ENCODE measurements around the gene WWOX. TPM values are rescaled to one million over a fixed set of nuclear protein-coding genes. Genes with fewer than 3 reads are reported as not detected.

The WWOX gene
- total RNA-seq, 2 experiments from 2014 or later: 19.9 to 29.4 TPM

DNA sequence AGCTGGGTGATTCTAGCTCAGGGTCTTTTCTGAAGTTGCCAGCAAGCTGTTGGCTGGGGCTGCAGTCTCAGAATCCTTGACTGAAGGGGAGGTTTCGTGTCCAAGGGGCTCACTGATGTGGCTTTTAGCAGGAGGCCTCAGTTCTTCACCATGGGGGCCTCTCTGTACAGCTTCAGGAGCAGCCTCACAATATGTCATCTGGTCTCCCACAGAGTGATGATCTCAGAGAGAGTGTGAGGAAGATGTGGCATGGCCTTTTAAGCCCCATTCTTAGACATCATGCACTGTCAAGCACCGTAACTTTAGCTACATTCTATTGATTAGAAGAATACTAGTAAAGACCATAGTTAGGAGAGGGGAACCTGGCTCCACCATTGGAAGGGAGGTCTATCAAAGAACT is 732.6 kb downstream of the WWOX start:
- Mint-ChIP-seq H3K36me3 (ENCODE audit: low read depth) (no peaks in the 10 kb centered on the region), H3K9me3 (ENCODE audit: low read depth) (no peaks in the 10 kb centered on the region), H3K27ac (no peak overlapping the region), H3K4me3 (no peak overlapping the region), H3K4me1 (peaks cover 11% of the 10 kb centered on the region), H3K27me3 (no peaks in the 10 kb centered on the region)
- POLR2A ChIA-PET: no interaction called here
- no peak for ATAC-seq
- intact Hi-C loops (cut with DNase I, micrococcal nuclease): no loop called here
- CTCF ChIA-PET: no interaction called here
- DNase-seq: no peak

- ATAC-seq (peak; percentile 87), DNase-seq (peak; percentile 8)
- Mint-ChIP-seq H3K9me3 (ENCODE audit: low read depth) (no peaks in the 10 kb centered on the region), H3K4me3 (peak overlapping the region; percentile 41), H3K27ac (peak overlapping the region; percentile 78), H3K27me3 (no peaks in the 10 kb centered on the region), H3K36me3 (ENCODE audit: low read depth) (no peaks in the 10 kb centered on the region), H3K4me1 (peaks cover 11% of the 10 kb centered on the region)
- intact Hi-C loops (cut with DNase I, micrococcal nuclease): loop anchor here in 1 of 2 experiments (1.0 kb wide), 1 partner anchor 47 kb away; no protein-coding TSS in a partner anchor
- ChIA-PET POLR2A (interaction anchor here (0.6 to 1.5 kb wide), 2 partner anchors 22 to 59 kb away, joined by 3 to 4 read pairs; no protein-coding TSS in a partner anchor), CTCF (interaction anchor here (0.6 to 1.9 kb wide), 2 partner anchors 15 to 114 kb away, joined by 3 to 5 read pairs; no protein-coding TSS in a partner anchor)
These were observed 737.5 kb downstream of the WWOX start for GRCh38 chr16:78836802-78837491.

DNA sequence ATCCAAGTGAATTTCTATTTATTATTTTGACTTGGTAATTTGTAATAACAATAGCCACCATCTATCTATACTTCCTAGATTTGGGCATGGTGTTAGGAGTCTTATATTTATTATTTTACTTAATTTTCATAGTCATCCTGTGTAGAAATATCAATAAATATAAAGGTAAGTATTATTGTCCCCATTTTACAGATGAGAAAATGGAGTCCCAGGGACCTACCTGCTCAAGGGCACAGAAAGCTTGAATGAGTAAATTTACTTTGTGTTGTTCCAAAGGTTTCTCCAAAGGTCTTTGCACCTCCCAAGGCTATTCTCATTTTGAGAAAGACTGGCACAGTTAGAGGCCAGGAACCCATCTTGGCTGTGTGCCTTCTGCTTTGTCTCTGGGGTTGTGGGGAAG is 738.3 kb downstream of the WWOX start:
- intact Hi-C loops (cut with DNase I, micrococcal nuclease): loop anchor here in 1 of 2 experiments (1.0 kb wide), 1 partner anchor 47 kb away; no protein-coding TSS in a partner anchor
- DNase-seq: no peak
- H3K27ac Mint-ChIP-seq: peak overlapping the region; percentile 52
- ChIA-PET POLR2A (no interaction called here), CTCF (interaction anchor here (1.9 kb wide), 1 partner anchor 14 kb away, joined by 5 read pairs; no protein-coding TSS in a partner anchor)
- H3K9me3 Mint-ChIP-seq (ENCODE audit: low read depth): no peaks in the 10 kb centered on the region
- no peak overlapping the region for H3K4me3 Mint-ChIP-seq
- peaks cover 11% of the 10 kb centered on the region for H3K4me1 Mint-ChIP-seq
- no peak for ATAC-seq
- no peaks in the 10 kb centered on the region for H3K27me3 Mint-ChIP-seq
- no peaks in the 10 kb centered on the region for H3K36me3 Mint-ChIP-seq (ENCODE audit: low read depth)

DNA sequence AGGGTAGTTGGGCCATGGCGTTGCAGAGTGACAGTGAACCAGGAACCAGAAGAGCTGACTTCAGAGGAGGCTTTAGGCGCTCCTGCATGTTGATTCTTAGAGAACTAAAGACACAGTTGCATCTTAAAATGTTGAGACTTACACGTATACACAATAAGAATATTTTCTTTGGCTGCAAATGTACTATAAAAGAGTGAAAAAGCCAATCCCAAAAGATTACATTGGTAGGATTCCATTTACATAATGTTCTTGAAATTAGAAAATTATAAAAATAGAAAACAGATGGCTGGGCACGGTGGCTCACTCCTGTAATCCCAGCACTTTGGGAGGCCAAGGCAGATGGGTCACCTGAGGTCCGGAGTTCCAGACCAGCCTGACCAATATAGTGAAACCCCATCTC is 738.8 kb downstream of the WWOX start:
- H3K9me3 Mint-ChIP-seq (ENCODE audit: low read depth): no peaks in the 10 kb centered on the region
- ChIA-PET CTCF (interaction anchor here (1.9 kb wide), 1 partner anchor 13 kb away, joined by 5 read pairs; no protein-coding TSS in a partner anchor), POLR2A (no interaction called here)
- intact Hi-C loops (cut with DNase I, micrococcal nuclease): no loop called here
- H3K4me3 Mint-ChIP-seq: no peak overlapping the region
- H3K27me3 Mint-ChIP-seq: no peaks in the 10 kb centered on the region
- peak overlapping the region; percentile 52 for H3K27ac Mint-ChIP-seq
- DNase-seq (no peak), ATAC-seq (no peak)
- H3K4me1 Mint-ChIP-seq: peaks cover 11% of the 10 kb centered on the region
- H3K36me3 Mint-ChIP-seq (ENCODE audit: low read depth): no peaks in the 10 kb centered on the region

GRCh38 chr16:78842950-78843349 is 743.5 kb downstream of the WWOX start:
- intact Hi-C loops (cut with DNase I, micrococcal nuclease): no loop called here
- no peak for ATAC-seq
- Mint-ChIP-seq H3K27me3 (no peaks in the 10 kb centered on the region), H3K4me3 (no peak overlapping the region), H3K4me1 (no peaks in the 10 kb centered on the region), H3K27ac (no peak overlapping the region), H3K36me3 (ENCODE audit: low read depth) (no peaks in the 10 kb centered on the region), H3K9me3 (ENCODE audit: low read depth) (no peaks in the 10 kb centered on the region)
- POLR2A ChIA-PET: interaction anchor here (0.6 kb wide), 1 partner anchor 30 kb away, joined by 4 read pairs; no protein-coding TSS in a partner anchor
- CTCF ChIA-PET: no interaction called here
- DNase-seq: no peak

DNA sequence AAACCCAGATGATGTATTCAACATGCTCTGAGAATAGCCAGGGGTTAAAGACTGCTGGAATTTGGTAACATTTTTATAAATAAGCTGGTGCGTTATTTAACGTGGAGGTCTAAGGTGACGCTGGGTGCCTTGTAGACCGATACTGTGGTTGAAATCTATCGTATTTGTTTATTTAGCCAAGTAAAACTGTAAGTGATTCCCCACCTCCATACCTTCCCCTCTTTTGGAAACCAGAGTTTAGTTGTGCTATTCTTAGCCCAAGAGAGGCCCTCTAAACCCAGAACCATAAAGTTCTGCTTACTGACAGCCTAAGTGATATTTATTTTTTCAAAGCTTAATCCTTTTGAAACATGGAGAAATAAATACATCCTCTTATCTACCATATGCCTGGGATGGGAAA is 744.5 kb downstream of the WWOX start:
- H3K9me3 Mint-ChIP-seq (ENCODE audit: low read depth): no peaks in the 10 kb centered on the region
- H3K4me1 Mint-ChIP-seq: no peaks in the 10 kb centered on the region
- intact Hi-C loops (cut with DNase I, micrococcal nuclease): no loop called here
- H3K36me3 Mint-ChIP-seq (ENCODE audit: low read depth): no peaks in the 10 kb centered on the region
- no peak for DNase-seq
- no peak for ATAC-seq
- no peaks in the 10 kb centered on the region for H3K27me3 Mint-ChIP-seq
- ChIA-PET CTCF (no interaction called here), POLR2A (no interaction called here)
- H3K27ac Mint-ChIP-seq: no peak overlapping the region
- H3K4me3 Mint-ChIP-seq: no peak overlapping the region

DNA sequence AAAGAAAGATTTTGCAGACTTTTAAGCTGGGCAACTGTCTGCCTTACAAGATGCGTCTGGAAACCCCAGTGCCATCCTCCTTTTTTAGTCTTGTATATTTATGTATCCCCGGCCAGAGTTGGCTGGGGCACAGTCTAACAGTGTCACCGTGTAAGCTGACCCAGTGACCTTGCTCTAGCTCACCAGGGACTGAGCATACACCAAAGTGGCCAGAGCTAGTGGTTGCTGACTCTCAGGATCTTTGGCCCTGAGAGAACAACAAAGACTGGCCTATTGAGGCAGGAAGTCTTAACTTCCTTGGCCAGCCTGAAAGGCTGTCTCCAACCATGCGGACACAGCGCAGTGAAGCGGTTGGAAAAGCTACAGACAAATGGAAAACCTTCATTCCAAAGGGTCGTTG is 745.2 kb downstream of the WWOX start:
- Mint-ChIP-seq H3K36me3 (ENCODE audit: low read depth) (no peaks in the 10 kb centered on the region), H3K4me1 (no peaks in the 10 kb centered on the region), H3K4me3 (no peak overlapping the region), H3K27ac (no peak overlapping the region), H3K9me3 (ENCODE audit: low read depth) (no peaks in the 10 kb centered on the region), H3K27me3 (no peaks in the 10 kb centered on the region)
- ChIA-PET POLR2A (no interaction called here), CTCF (no interaction called here)
- intact Hi-C loops (cut with DNase I, micrococcal nuclease): no loop called here
- DNase-seq (no peak), ATAC-seq (no peak)

DNA sequence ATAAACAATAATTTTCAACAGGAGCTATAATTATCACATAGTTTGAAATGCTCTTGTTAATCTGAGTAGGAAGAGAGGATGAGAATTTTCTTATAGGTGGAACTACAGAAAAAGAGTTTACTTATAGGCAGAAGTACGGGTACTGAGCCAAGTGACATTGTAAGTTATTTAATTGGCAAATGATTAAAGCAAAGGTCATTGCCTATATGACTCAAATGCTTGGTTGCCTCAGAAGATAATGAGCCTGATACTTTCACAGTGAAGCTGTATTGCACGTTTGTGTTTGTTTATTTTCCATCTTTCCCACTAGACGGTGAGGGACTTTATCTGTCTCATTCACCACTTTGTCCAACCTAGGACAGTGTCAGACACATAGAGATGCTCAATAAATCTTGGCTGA is 751.8 kb downstream of the WWOX start:
- no peak overlapping the region for H3K4me3 Mint-ChIP-seq
- no peak overlapping the region for H3K27ac Mint-ChIP-seq
- H3K4me1 Mint-ChIP-seq: no peaks in the 10 kb centered on the region
- ATAC-seq: no peak
- no peaks in the 10 kb centered on the region for H3K9me3 Mint-ChIP-seq (ENCODE audit: low read depth)
- POLR2A ChIA-PET: no interaction called here
- CTCF ChIA-PET: interaction anchor here (1.7 kb wide), 1 partner anchor 14 kb away, joined by 5 read pairs; no protein-coding TSS in a partner anchor
- H3K27me3 Mint-ChIP-seq: no peaks in the 10 kb centered on the region
- DNase-seq: no peak
- intact Hi-C loops (cut with DNase I, micrococcal nuclease): no loop called here
- no peaks in the 10 kb centered on the region for H3K36me3 Mint-ChIP-seq (ENCODE audit: low read depth)

GRCh38 chr16:78852081-78852635 is 752.7 kb downstream of the WWOX start:
- no peaks in the 10 kb centered on the region for H3K36me3 Mint-ChIP-seq (ENCODE audit: low read depth)
- H3K27me3 Mint-ChIP-seq: no peaks in the 10 kb centered on the region
- intact Hi-C loops (cut with DNase I, micrococcal nuclease): no loop called here
- POLR2A ChIA-PET: no interaction called here
- DNase-seq: no peak
- no peak overlapping the region for H3K27ac Mint-ChIP-seq
- CTCF ChIA-PET: interaction anchor here (1.7 kb wide), 1 partner anchor 14 kb away, joined by 5 read pairs; no protein-coding TSS in a partner anchor
- ATAC-seq: no peak
- no peak overlapping the region for H3K4me3 Mint-ChIP-seq
- no peaks in the 10 kb centered on the region for H3K4me1 Mint-ChIP-seq
- no peaks in the 10 kb centered on the region for H3K9me3 Mint-ChIP-seq (ENCODE audit: low read depth)

DNA sequence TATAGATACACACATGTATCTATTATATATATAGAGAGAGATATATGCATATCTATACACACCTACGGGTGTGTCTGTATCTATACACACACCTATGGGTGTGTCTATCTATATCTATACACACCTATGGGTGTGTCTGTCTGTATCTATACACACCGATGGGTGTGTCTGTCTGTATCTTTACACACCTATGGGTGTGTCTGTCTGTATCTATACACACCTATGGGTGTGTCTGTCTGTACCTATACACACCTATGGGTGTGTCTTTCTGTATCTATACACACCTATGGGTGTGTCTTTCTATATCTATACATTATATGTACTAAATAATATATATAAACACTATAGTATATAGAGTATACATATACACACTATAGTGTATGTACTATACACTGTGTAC is 762.6 kb downstream of the WWOX start:
- Mint-ChIP-seq H3K9me3 (ENCODE audit: low read depth) (no peaks in the 10 kb centered on the region), H3K4me1 (no peaks in the 10 kb centered on the region), H3K36me3 (ENCODE audit: low read depth) (no peaks in the 10 kb centered on the region), H3K27me3 (no peaks in the 10 kb centered on the region), H3K4me3 (no peak overlapping the region), H3K27ac (no peak overlapping the region)
- POLR2A ChIA-PET: no interaction called here
- intact Hi-C loops (cut with DNase I, micrococcal nuclease): no loop called here
- ATAC-seq: no peak
- no peak for DNase-seq
- CTCF ChIA-PET: no interaction called here

DNA sequence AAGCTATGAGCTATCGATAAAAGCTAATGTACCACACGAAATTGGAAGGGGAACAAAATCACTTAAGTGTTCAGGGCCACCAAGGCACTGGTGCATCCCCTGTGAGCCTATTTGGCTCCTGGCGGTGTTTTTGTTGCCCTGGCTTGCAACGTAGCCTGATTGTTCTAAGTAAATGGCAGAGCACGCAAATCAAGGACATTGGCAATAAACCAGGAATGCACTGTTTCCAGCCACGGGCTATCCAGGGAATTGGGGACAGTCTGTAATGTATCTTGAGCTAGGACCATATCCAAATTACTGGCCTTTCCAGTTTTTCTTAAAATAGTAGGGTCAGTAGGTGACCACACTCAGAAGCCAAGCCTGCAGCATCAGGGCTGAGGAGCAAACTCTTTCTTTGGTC is 767.1 kb downstream of the WWOX start:
- no peak for DNase-seq
- H3K4me1 Mint-ChIP-seq: no peaks in the 10 kb centered on the region
- H3K9me3 Mint-ChIP-seq (ENCODE audit: low read depth): no peaks in the 10 kb centered on the region
- intact Hi-C loops (cut with DNase I, micrococcal nuclease): no loop called here
- peaks cover 2% of the 10 kb centered on the region for H3K36me3 Mint-ChIP-seq (ENCODE audit: low read depth)
- H3K27me3 Mint-ChIP-seq: no peaks in the 10 kb centered on the region
- CTCF ChIA-PET: no interaction called here
- H3K4me3 Mint-ChIP-seq: no peak overlapping the region
- POLR2A ChIA-PET: no interaction called here
- no peak for ATAC-seq
- no peak overlapping the region for H3K27ac Mint-ChIP-seq

- Mint-ChIP-seq H3K36me3 (ENCODE audit: low read depth) (peaks cover 2% of the 10 kb centered on the region), H3K9me3 (ENCODE audit: low read depth) (no peaks in the 10 kb centered on the region), H3K27ac (no peak overlapping the region), H3K4me1 (no peaks in the 10 kb centered on the region), H3K4me3 (no peak overlapping the region), H3K27me3 (no peaks in the 10 kb centered on the region)
- ATAC-seq (peak; percentile 42), DNase-seq (peak; percentile 18)
- POLR2A ChIA-PET: no interaction called here
- CTCF ChIA-PET: interaction anchor here (0.9 kb wide), 1 partner anchor 12 kb away, joined by 3 read pairs; no protein-coding TSS in a partner anchor
- intact Hi-C loops (cut with DNase I, micrococcal nuclease): no loop called here
These were observed 770.0 kb downstream of the WWOX start for GRCh38 chr16:78869492-78869891.
